HL-60/S4 treated with phorbol 12-myristate 13-acetate at 8.2 ng/mL for 4 days and 3 days (cell line): ENCODE results near the gene ESPL1.

ENCODE experiments used
- in situ Hi-C: fragments of 300-500 bp; cut with MboI; formaldehyde crosslinking; loops from 2 replicates; pipeline ENCODE4 v1.15.0; 2022; ENCODE audit warnings: low sequenced_read_pairs

The ESPL1 gene

DNA sequence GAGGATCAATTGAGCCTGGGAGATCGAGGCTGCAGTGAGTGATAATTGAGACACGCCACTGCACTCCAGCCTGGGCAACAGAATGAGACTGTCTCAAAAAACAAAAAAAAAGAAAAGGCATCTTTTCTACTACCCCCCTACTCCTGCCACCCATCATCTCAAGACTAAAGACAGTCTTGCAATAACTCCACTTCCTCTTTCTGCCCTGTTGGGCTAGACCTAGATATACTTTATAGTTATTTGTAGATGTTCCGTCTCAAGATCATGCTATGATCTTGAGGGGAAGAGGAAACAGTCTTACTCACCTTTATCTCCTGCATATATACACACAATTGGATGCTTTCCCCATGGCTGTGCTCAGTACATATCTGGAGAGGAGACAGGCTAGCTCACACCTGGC, 12.1 kb upstream of the ESPL1 start:
- in situ Hi-C loops = no loop called here

DNA sequence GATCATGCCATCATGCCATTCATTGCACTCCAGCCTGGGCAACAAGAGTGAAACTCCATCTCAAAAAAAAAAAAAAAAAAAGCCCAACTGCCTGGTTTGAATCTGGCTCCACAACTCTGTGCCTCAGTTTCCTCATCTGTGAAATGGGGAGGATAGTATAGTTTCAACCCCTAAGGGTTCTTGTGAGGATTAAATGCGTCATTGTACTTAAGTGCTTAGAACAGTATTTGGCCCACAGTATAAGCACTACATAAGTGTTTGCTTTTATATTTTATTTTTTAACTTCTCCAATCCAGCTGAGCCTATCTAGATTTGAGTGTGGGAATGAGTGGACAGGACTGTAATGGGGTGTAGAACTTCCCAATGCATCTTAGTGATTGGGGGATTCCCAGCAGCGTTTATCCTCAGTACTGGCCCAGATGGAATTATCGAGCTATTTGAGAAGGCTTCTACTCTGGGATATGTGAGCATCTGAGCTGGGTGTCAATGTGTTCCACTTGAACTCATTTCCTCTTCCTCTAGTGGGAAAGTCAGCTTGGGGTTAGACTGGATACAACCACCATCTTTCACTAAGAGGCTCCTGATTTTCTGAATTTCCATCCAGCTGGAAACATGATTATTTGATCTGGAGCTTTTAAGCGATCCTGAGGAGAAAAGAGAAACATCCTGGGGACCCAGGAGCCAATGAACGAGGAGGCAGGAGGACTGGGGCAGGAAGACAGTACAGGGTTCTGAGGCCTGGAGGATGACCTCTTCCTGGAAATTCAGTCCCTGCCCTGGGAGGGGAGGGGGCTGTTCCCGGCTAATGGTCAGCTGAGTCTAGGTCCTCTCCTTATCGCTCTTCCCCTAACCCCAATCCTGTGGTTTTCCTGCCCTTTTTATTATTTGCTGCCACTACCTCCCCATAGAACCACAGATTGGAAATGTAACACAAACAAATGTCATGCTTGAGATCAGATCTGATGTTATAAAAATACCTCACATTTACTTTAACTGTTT, 9.3 kb upstream of the ESPL1 start:
- in situ Hi-C loops = no loop called here

DNA sequence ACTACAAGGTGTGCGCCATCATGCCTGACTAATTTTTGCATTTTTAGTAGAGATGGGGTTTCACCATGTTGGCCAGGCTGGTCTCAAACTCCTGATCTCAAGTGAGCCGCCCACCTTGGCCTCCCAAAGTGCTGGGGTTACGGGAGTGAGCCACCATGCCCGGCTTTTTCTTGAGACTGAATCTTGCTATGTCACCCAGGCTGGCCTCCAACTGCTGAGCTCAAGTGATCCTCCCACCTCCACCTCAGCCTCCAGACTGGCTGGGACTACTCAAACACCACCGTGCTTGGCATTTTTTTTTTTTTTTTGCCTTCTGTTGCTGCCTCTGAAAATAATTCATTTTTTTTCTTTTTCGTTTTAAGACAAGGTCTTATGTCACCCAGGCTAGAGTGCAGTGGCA, 8.2 kb upstream of the ESPL1 start:
- in situ Hi-C loops = no loop called here

DNA sequence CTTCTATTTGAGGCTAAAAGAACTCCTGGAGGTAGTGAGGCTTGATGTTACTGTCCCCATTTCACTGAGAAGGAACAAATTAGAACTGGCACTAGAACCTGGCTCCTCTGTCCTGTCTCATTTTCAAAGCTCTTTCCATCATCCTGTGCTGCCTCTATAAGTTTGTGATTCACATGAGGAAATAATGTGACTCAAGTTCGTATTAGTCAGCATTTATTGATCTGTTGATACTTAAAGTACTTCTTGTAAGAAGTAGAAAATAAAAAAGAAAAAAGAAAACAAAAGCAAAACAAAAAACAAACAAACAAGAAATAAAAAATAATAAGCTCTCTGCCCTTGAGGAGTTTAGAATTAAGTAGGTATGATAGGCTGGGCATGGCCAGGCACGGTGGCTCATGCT, 2.3 kb upstream of the ESPL1 start:
- in situ Hi-C loops = no loop called here

DNA sequence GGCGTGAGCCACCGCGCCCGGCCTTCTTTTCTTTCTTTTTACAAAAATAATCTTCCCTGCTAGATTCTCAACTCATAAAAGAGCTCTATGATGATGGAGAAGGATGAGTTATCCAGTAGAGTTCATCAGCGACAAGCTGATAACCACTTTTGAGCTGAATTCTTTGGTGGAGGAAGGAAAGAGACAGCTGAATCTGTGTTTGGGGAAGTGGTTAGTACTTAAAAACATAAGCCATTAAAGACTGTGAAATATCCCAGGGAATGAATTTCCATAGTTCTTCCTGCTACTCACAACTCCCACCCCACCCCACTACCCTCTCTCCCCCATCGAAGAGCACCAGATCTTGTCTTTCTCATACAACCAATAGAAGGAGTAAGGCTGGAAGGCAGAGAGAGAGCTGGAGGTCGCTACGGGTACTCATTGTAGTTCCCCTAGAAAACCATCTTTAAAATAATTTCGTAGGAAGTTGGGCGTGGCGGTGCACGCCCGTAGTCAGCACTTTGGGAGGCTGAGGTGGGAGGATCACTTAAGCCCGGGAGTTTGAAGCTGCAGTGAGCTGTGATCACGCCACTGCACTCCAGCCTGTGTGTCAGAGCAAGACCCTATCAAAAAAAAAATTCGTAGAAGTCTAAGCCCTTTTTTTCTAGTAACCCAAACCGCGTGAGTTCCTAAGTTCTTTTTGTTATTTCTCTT, 647 bp upstream of the ESPL1 start:
- in situ Hi-C loops = no loop called here

DNA sequence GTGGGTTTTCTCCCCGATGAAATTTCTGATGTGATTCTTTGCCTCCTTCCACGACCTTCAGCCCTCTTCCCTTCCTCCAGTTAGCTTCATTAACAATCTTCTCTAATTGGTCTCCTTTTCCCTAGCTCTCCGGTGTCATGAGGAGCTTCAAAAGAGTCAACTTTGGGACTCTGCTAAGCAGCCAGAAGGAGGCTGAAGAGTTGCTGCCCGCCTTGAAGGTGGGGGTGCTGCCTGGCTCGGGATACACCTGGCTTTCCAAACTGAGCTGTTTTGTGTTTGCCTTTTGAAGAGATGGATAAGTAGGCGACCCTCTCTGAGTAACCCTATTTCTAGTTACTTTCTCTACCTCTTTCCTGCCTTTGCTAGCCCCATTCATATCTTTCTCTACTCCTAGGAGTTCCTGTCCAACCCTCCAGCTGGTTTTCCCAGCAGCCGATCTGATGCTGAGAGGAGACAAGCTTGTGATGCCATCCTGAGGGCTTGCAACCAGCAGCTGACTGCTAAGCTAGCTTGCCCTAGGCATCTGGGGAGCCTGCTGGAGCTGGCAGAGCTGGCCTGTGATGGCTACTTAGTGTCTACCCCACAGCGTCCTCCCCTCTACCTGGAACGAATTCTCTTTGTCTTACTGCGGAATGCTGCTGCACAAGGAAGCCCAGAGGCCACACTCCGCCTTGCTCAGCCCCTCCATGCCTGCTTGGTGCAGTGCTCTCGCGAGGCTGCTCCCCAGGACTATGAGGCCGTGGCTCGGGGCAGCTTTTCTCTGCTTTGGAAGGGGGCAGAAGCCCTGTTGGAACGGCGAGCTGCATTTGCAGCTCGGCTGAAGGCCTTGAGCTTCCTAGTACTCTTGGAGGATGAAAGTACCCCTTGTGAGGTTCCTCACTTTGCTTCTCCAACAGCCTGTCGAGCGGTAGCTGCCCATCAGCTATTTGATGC, 797 bp downstream of the ESPL1 start:
- in situ Hi-C loops = no loop called here

DNA sequence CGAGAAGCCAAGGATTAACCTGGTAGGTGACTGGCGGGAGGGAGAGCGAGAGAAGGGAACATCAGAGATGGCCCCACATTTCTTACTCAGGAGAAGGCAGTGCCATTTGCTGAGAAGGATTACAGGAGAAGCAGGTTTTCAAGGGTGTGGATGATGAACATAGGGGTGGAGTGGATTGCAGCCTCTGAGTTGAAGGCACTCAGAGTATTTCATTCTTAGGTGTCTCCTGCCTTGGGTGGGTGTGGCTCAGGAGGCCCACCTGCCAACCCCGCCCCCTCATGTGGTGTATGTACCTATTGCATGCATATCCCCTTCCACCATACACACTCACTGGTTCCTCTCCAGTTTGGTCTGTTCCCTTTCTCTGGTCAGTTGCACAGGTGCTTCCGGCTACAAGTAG, 6.3 kb downstream of the ESPL1 start:
- in situ Hi-C loops = no loop called here

DNA sequence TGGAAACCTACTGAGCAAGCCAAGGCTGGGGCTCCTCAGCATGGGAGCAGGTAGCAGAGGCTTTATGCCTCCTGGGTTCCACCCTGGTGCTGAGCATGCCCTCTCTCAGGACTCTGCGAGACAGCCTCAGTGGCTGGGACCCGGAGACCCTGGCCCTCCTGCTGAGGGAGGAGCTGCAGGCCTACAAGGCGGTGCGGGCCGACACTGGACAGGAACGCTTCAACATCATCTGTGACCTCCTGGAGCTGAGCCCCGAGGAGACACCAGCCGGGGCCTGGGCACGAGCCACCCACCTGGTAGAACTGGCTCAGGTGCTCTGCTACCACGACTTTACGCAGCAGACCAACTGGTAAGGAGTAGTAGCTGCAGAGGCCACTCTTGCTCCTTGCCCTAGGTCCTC, 8.4 kb downstream of the ESPL1 start:
- in situ Hi-C loops = loop anchor here (25.0 kb wide), 1 partner anchor 214 kb away; the partner anchor contains the start of gene TNS2

DNA sequence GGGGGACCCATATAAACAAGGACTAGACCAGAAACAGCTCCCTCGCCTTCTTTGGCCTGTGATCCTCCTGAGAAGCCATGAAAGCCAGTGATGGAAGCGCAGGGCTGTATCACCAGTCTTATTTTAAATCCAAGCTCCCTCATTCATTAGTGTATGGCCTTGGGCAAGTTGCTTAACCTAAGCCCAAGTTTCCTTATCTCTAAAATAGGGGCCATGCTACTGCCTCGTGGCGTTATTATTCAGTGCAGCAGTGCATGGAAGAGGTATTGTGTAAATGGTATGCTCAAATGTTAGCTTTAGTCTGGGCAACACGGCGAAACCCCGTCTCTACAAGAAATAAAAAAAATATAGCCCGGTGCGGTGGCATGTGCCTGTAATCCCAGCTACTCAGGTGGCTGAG, 9.9 kb downstream of the ESPL1 start:
- in situ Hi-C loops = loop anchor here (25.0 kb wide), 1 partner anchor 216 kb away; the partner anchor contains the start of gene TNS2

DNA sequence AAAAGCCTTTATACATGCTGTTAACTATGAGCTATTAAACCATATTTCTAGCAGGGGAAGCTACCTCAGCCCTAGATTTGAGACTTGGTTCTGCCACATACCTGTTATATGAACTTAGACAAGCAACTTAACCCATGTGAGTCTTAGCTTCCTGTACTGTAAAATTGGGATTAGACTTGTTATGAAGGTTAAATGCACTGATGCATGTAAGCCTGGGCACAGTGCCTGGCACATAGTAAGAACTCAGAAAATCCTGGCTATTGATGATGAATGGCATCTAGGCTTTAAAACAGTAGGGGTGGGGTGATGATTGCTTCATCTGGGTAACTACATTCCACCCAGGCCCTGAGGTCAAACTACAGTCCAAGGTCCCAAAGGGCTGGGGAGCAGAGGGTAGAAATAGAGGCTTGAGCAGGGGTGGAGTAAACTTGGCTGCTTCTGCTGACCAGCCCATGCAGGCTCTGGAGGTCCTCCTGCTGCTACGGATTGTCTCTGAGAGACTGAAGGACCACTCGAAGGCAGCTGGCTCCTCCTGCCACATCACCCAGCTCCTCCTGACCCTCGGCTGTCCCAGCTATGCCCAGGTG, 11.3 kb downstream of the ESPL1 start:
- in situ Hi-C loops = loop anchor here (25.0 kb wide), 1 partner anchor 217 kb away; the partner anchor contains the start of gene TNS2

DNA sequence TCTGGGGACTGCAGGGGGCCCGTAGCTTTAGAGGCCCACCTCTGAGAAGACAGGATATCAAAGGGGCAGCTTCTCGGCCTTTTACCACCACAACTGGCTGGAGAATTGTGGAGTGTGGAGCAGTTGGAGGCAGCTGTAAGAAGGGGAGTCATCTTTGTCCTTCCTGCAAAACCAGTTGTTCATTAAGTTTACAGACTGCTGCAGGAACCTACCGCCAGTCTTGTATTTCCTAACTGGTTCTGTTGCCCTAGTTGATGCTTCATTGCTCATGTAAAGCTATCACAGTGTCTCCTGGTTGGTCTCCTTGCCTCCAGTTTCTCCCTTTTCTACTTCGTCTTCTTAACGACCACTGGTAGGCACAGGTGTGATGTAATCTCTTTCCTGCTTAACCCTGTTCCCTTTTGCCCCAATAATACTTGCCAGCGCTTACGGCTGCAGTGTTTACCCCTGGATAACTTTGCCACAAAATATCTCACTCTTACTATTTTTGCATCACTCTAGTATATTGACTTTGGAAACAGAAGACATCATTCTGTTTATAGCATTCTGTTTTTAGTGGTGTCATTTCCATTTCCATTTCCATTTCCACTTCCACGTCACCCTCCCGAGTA, 11.9 kb downstream of the ESPL1 start:
- in situ Hi-C loops = loop anchor here (25.0 kb wide), 1 partner anchor 218 kb away; the partner anchor contains the start of gene TNS2

DNA sequence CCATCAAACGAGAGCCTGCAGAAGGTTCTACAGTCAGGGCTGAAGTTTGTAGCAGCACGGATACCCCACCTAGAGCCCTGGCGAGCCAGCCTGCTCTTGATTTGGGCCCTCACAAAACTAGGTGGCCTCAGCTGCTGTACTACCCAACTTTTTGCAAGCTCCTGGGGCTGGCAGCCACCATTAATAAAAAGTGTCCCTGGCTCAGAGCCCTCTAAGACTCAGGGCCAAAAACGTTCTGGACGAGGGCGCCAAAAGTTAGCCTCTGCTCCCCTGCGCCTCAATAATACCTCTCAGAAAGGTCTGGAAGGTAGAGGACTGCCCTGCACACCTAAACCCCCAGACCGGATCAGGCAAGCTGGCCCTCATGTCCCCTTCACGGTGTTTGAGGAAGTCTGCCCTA, 18.3 kb downstream of the ESPL1 start:
- in situ Hi-C loops = loop anchor here (25.0 kb wide), 1 partner anchor 224 kb away; the partner anchor contains the start of gene TNS2

DNA sequence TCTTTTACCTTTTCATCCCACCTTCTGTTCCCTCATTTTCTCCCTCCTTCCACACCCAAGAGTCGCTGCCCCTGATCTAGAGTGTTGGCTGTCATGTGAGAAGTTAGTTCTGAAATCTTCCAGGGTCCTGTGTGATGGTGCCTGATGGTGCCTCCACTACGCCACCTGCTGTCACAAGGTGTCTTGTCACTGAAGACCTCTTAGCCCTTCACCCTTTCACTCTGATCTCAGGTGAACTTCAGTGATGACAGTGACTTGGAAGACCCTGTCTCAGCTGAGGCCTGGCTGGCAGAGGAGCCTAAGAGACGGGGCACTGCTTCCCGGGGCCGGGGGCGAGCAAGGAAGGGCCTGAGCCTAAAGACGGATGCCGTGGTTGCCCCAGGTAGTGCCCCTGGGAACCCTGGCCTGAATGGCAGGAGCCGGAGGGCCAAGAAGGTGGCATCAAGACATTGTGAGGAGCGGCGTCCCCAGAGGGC, 19.7 kb downstream of the ESPL1 start:
- in situ Hi-C loops = loop anchor here (25.0 kb wide), 1 partner anchor 225 kb away; the partner anchor contains the start of gene TNS2

DNA sequence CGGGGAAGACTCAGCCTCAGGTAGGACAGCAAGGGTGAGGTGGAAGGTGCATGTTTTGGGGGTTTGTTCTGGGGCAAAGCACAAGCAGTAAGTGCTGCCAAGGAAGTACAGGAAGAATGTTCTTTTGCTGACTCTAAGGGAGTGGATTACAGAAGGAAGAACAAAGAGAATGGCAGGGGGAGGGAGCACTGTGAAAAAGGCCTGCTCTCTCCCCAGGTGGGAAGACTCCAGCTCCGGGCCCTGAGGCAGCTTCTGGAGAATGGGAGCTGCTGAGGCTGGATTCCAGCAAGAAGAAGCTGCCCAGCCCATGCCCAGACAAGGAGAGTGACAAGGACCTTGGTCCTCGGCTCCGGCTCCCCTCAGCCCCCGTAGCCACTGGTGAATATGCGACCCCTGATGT, 20.2 kb downstream of the ESPL1 start:
- in situ Hi-C loops = loop anchor here (25.0 kb wide), 1 partner anchor 226 kb away; the partner anchor contains the start of gene TNS2

DNA sequence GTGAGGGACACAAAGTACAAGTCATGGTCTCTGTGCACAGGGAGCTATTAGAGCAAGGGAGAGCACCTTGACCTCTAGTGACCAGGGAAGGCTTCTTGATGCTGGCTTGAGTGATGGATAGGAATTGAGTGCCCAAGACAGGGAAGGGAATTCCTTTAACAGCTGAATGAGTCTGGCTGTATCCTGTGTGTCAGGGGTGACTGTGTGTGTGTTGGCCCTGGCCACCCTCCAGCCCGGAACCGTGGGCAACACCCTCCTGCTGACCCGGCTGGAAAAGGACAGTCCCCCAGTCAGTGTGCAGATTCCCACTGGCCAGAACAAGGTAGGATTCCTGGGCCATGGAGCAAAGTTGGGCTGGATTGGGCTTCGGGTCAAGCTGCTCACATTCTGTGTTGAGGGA, 21.8 kb downstream of the ESPL1 start:
- in situ Hi-C loops = loop anchor here (25.0 kb wide), 1 partner anchor 228 kb away; the partner anchor contains the start of gene TNS2

DNA sequence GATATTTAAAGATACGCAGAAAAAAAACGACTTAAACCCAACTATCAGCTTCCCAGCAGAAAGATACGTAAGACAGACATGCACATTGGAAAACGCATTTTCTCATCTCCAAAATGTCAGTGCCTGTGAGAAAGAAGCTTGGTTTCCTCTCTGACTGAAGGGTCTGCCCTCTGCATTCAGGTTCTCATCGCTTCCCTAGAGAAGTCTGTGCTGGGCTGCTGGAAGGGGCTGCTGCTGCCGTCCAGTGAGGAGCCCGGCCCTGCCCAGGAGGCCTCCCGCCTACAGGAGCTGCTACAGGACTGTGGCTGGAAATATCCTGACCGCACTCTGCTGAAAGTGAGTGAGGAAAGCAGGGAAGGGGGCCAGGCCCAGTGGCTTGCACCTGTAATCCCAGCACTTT, 22.6 kb downstream of the ESPL1 start:
- in situ Hi-C loops = loop anchor here (25.0 kb wide), 1 partner anchor 228 kb away; the partner anchor contains the start of gene TNS2

DNA sequence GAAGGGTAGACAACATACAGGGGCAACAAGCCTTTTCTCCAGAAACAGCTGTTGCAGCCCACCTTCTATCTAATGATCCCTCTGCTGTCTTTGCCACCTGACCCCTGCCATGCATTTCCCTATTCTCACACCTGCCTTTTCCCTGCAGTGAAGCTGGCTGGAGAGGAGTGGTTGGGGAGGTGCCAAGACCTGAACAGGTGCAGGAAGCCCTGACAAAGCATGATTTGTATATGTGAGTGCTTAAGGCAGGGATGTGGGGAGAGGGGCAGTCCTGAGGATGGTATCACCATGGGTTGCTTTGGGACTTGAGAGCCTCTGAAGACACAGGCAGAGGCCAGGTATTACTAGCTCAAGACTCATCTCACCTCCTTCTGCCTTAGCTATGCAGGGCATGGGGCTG, 24.3 kb downstream of the ESPL1 start:
- in situ Hi-C loops = loop anchor here (25.0 kb wide), 1 partner anchor 230 kb away; the partner anchor contains the start of gene TNS2

DNA sequence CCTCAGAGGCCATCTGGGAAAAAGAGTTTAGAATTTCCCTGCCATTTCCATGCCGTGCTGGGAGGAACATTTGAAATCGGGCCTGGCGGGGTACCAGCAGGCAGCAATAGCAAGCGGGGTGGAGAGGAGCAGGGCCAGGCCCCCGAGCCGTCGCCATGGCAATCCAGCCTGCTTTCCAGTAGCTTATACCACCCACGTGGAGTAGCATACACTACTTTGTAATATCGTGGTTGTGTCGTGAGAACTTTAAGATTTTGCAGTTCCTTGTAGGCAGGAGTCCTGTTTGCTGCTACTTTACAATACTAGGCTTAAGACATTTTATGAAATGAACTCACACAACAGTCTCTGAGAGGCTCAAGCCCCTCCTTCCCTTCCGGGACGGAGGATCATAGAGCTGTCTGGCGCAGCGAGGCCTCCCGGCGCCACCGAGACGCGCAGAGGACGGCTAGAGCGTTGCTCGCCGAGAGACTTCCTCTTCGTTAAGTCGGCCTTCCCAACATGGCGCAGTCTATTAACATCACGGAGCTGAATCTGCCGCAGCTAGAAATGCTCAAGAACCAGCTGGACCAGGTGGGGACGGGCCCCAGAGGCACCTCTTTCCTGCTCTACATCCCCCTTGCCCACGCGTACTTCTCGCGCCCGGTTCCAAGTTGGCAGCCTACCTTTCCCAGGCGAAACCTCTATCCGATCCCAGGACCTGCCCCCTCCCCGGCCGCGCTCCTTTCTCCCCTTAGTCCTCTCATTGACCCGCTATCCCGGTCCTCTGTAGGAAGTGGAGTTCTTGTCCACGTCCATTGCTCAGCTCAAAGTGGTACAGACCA, 27.2 kb downstream of the ESPL1 start, which contains the start of gene PFDN5:
Gene PFDN5 (plus strand): TSS at position 473 of the 821 bp plus-strand sequence. CDS start 26 bp downstream, at position 499.
- in situ Hi-C loops = loop anchor here (5.0 to 25.0 kb wide), 2 partner anchors 83 to 233 kb away; partner anchors contain the start of gene TNS2
